ENCODE data around the gene RABEPK. TPM values are rescaled to one million over a fixed set of nuclear protein-coding genes. Genes with fewer than 3 reads are reported as not detected.

The RABEPK gene
- total and polyA plus RNA-seq, 11 donors = 7.4 to 31.1 (median 10.6) TPM

GRCh38 chr9:125269014-125269397 is 68.7 kb downstream of the RABEPK start:
- Histone ChIP-seq H3K9me3 (no peaks in the 10 kb centered on the region), H3K27ac (no peak overlapping the region), H3K27me3 (no peaks in the 10 kb centered on the region), H3K4me3 (no peak overlapping the region), H3K4me1 (peaks cover 0 to 55% (median 11%) of the 10 kb centered on the region in 12 donors), H3K36me3 (peaks cover 0 to 38% (median 9%) of the 10 kb centered on the region in 9 donors)
- intact Hi-C loops (cut with DNase I) = loop anchor here in 1 of 10 donors (10.0 kb wide), 1 partner anchor 106 kb away; no protein-coding TSS in a partner anchor
- 81 to 97% (median 95%) methylated on average over 1 of the region's 1 CpG for WGBS, 4 donors
- TF ChIP-seq, protein P1, sequence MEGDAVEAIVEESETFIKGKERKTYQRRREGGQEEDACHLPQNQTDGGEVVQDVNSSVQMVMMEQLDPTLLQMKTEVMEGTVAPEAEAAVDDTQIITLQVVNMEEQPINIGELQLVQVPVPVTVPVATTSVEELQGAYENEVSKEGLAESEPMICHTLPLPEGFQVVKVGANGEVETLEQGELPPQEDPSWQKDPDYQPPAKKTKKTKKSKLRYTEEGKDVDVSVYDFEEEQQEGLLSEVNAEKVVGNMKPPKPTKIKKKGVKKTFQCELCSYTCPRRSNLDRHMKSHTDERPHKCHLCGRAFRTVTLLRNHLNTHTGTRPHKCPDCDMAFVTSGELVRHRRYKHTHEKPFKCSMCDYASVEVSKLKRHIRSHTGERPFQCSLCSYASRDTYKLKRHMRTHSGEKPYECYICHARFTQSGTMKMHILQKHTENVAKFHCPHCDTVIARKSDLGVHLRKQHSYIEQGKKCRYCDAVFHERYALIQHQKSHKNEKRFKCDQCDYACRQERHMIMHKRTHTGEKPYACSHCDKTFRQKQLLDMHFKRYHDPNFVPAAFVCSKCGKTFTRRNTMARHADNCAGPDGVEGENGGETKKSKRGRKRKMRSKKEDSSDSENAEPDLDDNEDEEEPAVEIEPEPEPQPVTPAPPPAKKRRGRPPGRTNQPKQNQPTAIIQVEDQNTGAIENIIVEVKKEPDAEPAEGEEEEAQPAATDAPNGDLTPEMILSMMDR (IDR thresholded peaks at IDR 0.05) = no peak
- TF ChIP-seq POLR2A (IDR thresholded peaks at IDR 0.05) = no peak
- DNase-seq = no peak
- ATAC-seq = no peak

DNA sequence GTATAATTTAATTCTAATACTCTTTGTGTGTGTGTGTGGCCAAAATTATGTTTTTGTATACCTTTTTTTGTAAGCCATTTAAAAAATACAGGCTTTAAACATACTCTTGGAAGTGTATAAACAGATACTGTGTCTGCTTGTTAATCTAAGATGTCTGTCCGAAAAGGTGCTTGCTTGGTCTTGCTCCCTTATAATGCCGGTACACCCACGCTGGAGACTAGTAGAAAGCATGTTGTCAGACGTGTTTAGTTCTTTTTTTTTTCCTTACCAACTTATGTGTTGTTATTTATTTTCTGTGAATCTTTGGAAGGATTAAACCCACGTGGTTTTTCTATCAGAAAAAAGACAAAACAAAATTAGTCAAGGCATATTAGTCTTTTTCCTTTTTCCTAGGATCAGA is 70.7 kb downstream of the RABEPK start:
- intact Hi-C loops (cut with DNase I) = no loop called here

GRCh38 chr9:125272697-125273096 is 72.4 kb downstream of the RABEPK start:
- peak overlapping the region in 1 of 12 donors; percentile 47 for H3K27ac ChIP-seq
- H3K4me3 ChIP-seq = no peak overlapping the region
- ATAC-seq (peak in 2 of 4 donors; percentile 29 to 36), DNase-seq (no peak)
- TF ChIP-seq POLR2A (IDR thresholded peaks at IDR 0.05) = no peak
- TF ChIP-seq, protein P1 (IDR thresholded peaks at IDR 0.05) = no peak
- H3K27me3 ChIP-seq = no peaks in the 10 kb centered on the region
- H3K4me1 ChIP-seq = peaks cover 0 to 48% (median 5%) of the 10 kb centered on the region in 12 donors
- H3K9me3 ChIP-seq = no peaks in the 10 kb centered on the region
- peaks cover 0 to 14% (median 0%) of the 10 kb centered on the region in 9 donors for H3K36me3 ChIP-seq
- 68 to 74% (median 71%) methylated on average over 3 of the region's 3 CpGs for WGBS, 4 donors
- intact Hi-C loops (cut with DNase I) = no loop called here

More for the DNA sequence above, 70.7 kb downstream of the RABEPK start:
- no peak overlapping the region for H3K4me3 ChIP-seq
- 73 to 81% (median 80%) methylated on average over 5 of the region's 5 CpGs for WGBS, 4 donors
- H3K9me3 ChIP-seq = no peaks in the 10 kb centered on the region
- DNase-seq = no peak
- no peak for TF ChIP-seq POLR2A (IDR thresholded peaks at IDR 0.05)
- TF ChIP-seq, protein P1 (IDR thresholded peaks at IDR 0.05) = no peak
- peaks cover 0 to 43% (median 5%) of the 10 kb centered on the region in 12 donors for H3K4me1 ChIP-seq
- no peak overlapping the region for H3K27ac ChIP-seq
- ATAC-seq = no peak
- no peaks in the 10 kb centered on the region for H3K27me3 ChIP-seq
- peaks cover 0 to 26% (median 9%) of the 10 kb centered on the region in 9 donors for H3K36me3 ChIP-seq

- Histone ChIP-seq H3K4me1 (peaks cover 0 to 34% (median 4%) of the 10 kb centered on the region in 12 donors), H3K27ac (no peak overlapping the region), H3K4me3 (no peak overlapping the region), H3K36me3 (peaks cover 0 to 10% (median 1%) of the 10 kb centered on the region in 9 donors), H3K9me3 (no peaks in the 10 kb centered on the region), H3K27me3 (no peaks in the 10 kb centered on the region)
- 96 to 98% (median 97%) methylated on average over 4 of the region's 4 CpGs for WGBS, 4 donors
- no peak for DNase-seq
- intact Hi-C loops (cut with DNase I) = no loop called here
- TF ChIP-seq, protein P1 (IDR thresholded peaks at IDR 0.05) = no peak
- no peak for TF ChIP-seq POLR2A (IDR thresholded peaks at IDR 0.05)
- ATAC-seq = no peak
Observed at GRCh38 chr9:125276771-125277170, 76.4 kb downstream of the RABEPK start.

Data from heart left ventricle (tissue), 16 donors.